Measurements from ENCODE around the gene DNAJC6.
"Not testable (repeated sequence)": the region's sequence is repeated elsewhere in the genome, so short reads cannot be mapped to it uniquely, and the experiment has no call there.

Gene DNAJC6

GRCh38 chr1:65434760-65435159 lies 125.4 kb downstream of the DNAJC6 start:
- no peak for FAIRE-seq

GRCh38 chr1:65435987-65436386 lies 126.6 kb downstream of the DNAJC6 start:
- FAIRE-seq: no peak

GRCh38 chr1:65437616-65438015 lies 128.3 kb downstream of the DNAJC6 start:
- no peak for FAIRE-seq

- FAIRE-seq: no peak
These were observed 131.1 kb downstream of the DNAJC6 start for GRCh38 chr1:65440322-65440900.

GRCh38 chr1:65440915-65441314 lies 131.6 kb downstream of the DNAJC6 start:
- no peak for FAIRE-seq

GRCh38 chr1:65441464-65441863 lies 132.1 kb downstream of the DNAJC6 start:
- no peak for FAIRE-seq

- no peak for FAIRE-seq
These were observed 133.1 kb downstream of the DNAJC6 start for GRCh38 chr1:65442442-65442841.

GRCh38 chr1:65443647-65444046 lies 134.3 kb downstream of the DNAJC6 start:
- FAIRE-seq: no peak

GRCh38 chr1:65444128-65444640 lies 134.8 kb downstream of the DNAJC6 start:
- no peak for FAIRE-seq

- no peak for FAIRE-seq
These were observed 136.5 kb downstream of the DNAJC6 start for GRCh38 chr1:65445837-65446236.

- FAIRE-seq: no peak
These were observed 140.0 kb downstream of the DNAJC6 start for GRCh38 chr1:65449214-65449823.

- FAIRE-seq: not testable (repeated sequence)
These were observed 146.3 kb downstream of the DNAJC6 start for GRCh38 chr1:65455678-65456077.

GRCh38 chr1:65456481-65456880 lies 147.1 kb downstream of the DNAJC6 start:
- no peak for FAIRE-seq

GRCh38 chr1:65457868-65458267 lies 148.5 kb downstream of the DNAJC6 start:
- FAIRE-seq: no peak

GRCh38 chr1:65458730-65459396 lies 149.5 kb downstream of the DNAJC6 start:
- no peak for FAIRE-seq

- no peak for FAIRE-seq
These were observed 150.0 kb downstream of the DNAJC6 start for GRCh38 chr1:65459397-65459768.
